HG03025 (cell line): ENCODE measurements around the gene CSGALNACT2.
"Not testable (repeated sequence)": the region's sequence is repeated elsewhere in the genome, so short reads cannot be mapped to it uniquely, and the experiment has no call there.

Experiments
- ATAC-seq: cut with Tn5 transposase; IDR thresholded peaks from one replicate; pipeline ENCODE4 v1.9.1; 2021; ENCODE audit warnings: mild to moderate bottlenecking, moderate library complexity; ENCODE audit not compliant: unreplicated experiment, low FRiP score

Gene CSGALNACT2

GRCh38 chr10:43173120-43173519 is 34.9 kb downstream of the CSGALNACT2 start:
- no peak for ATAC-seq

DNA sequence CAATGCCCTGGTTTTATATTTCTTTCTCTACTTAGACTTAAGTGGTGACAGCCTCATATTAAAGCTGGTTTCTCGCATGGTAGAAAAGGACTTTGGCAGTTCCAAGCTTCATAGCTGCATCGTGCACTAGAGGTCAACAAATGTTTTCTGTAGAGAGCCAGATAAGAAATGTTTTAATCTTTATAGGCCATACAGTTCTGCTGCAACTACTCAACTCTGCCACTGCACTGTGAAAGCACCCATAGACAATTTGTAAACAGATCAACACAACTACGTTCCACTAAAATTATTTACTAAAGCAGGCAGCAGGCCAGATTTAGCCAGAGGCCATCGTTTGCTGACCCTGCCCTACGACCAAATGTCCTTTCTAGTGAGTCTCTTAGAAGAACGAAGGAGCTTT is 36.7 kb downstream of the CSGALNACT2 start:
- no peak for ATAC-seq

- ATAC-seq: no peak
Measured at GRCh38 chr10:43176271-43176670, 38.0 kb downstream of the CSGALNACT2 start.

DNA sequence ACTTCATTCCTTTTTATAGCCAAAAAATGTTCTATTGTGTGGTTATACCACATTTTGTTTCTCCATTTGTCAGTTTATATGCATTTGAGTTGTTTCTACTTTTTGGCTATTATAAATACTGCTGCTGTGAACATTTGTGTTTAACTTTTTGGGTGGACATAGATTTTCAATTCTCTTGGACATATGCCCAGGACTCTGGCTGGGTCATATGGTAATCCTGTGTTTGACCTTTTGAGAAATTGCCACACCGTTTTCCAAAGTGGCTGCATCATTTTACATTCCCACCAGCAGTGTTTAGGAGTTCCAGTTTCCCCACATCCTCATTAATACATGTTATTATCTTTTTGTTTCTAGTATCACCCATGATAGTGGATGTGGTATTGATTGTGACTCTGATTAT is 39.4 kb downstream of the CSGALNACT2 start:
- ATAC-seq: no peak

GRCh38 chr10:43181146-43181545 is 42.9 kb downstream of the CSGALNACT2 start:
- ATAC-seq: no peak

DNA sequence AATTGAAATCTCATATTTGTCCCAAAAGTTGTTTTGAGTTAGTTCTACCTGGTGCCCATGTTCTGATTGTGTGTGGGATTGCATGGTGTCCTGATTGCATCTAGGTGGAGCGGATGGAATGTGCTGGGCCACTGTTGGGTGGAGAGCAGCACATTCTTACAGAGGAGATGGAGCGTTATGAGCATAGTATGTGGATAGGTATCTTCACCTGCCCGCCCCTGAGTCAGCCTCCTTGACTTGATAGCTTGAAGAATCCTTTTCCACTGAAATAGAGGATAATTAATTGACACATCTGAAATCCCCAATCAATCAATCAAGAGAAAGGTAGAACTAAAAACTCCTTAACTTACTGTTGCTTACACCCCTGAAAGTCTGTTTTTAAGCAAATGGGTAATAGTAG is 45.5 kb downstream of the CSGALNACT2 start:
- not testable (repeated sequence) for ATAC-seq

DNA sequence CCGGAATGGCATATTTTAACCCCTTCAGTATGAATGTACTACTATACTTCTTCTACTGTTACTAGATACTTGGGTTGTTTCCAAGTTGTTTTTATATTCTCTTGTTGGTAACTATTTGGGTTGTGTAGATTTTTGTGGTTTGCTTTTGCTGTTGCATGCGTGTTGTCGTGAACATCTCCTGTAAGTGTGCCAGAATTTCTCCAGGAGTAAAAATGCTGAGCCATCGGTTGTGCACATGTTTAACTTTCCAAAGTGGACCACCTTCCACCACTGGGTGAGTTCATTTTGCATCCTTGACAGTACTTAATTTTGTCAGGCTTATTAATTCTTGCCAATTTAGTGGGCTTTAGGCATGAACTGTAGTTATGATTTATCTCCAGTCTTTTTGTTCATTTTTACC is 47.9 kb downstream of the CSGALNACT2 start:
- no peak for ATAC-seq

GRCh38 chr10:43187213-43187612 is 49.0 kb downstream of the CSGALNACT2 start:
- no peak for ATAC-seq

DNA sequence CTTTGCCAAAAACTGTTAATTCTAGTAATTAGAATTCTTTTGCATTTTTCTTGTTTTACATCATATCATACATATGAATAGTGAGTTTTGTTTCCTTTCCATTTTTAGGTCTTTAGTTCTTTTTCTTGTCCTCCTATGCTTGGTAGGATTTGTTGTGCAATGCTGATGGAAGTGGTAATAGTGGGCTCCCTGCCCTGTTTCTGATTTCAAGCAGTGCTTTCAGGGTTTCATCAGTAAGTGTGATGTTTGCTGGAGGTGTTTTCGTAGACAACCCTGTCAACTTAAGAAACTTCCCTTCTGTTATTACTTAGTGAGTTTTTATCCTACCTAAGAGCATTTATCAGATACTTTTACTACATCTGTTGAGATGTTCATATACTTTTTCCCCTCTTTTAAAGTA is 50.5 kb downstream of the CSGALNACT2 start:
- ATAC-seq: no peak

GRCh38 chr10:43190289-43190688 is 52.0 kb downstream of the CSGALNACT2 start:
- no peak for ATAC-seq

GRCh38 chr10:43190775-43191174 is 52.5 kb downstream of the CSGALNACT2 start:
- ATAC-seq: no peak

DNA sequence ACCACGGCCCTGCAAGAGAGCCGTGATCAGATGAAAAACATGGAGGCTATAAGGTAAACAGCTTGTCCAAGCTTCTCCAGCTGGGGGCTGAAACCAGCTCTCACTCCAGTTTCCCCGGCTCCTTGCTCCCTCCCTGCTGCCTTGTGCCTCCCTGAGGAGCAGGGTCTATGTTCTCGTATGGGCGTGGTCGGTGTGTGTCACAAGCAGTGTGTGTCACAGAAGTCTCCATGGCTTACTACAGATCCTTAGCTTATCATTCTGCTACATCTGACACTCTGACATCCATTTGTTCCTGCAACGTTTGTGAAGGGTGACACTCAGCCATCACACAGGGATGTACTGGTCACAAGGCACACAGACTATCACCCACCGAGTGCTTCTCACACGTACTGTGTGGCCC is 54.6 kb downstream of the CSGALNACT2 start:
- no peak for ATAC-seq

- ATAC-seq: no peak
Measured at GRCh38 chr10:43193496-43194080, 55.3 kb downstream of the CSGALNACT2 start.

- ATAC-seq: no peak
Measured at GRCh38 chr10:43194266-43194665, 56.0 kb downstream of the CSGALNACT2 start.

GRCh38 chr10:43194859-43195258 is 56.6 kb downstream of the CSGALNACT2 start:
- no peak for ATAC-seq

GRCh38 chr10:43195557-43195956 is 57.3 kb downstream of the CSGALNACT2 start:
- ATAC-seq: no peak

GRCh38 chr10:43196131-43196980 is 58.1 kb downstream of the CSGALNACT2 start:
- ATAC-seq: no peak

DNA sequence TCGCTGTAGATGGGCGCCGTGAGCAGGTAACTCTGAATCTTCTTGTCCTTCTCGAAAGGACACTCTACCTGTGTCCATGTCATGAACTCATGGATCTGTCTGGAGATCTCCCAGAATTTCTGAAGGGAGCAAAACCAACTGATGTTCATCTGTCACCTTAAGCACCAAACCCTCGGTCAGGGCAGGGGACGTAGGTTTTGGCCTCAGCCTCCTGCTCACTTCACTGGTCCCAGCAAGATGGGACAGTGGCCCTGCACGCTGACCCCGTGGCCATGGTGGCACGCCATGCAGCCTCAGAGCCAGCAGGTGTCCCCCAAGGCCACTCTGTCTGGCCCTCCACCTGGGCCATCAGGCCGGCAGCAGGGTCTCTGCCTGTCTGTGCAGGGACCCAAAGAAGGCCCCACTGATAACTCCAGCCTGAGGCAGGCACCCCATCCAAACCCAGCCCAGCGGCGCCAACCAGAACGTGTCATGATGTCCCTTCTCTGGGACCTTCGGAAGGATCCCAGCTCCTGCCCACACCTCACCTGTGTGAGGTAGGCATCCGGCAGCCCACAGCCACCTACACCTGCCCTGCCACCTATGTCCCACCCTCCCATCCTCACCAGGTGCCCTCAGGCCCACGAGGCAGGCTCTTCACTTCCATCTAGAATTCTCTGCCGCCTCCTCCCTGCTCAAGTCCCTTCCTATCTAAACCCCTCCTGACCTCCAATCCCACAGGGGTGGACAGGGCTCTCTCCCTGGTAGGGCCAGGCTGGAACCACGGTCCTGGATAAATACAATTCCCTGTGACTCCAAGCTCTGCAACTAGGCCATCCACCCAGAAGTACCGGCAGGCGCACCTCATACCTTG is 59.0 kb downstream of the CSGALNACT2 start:
- no peak for ATAC-seq

DNA sequence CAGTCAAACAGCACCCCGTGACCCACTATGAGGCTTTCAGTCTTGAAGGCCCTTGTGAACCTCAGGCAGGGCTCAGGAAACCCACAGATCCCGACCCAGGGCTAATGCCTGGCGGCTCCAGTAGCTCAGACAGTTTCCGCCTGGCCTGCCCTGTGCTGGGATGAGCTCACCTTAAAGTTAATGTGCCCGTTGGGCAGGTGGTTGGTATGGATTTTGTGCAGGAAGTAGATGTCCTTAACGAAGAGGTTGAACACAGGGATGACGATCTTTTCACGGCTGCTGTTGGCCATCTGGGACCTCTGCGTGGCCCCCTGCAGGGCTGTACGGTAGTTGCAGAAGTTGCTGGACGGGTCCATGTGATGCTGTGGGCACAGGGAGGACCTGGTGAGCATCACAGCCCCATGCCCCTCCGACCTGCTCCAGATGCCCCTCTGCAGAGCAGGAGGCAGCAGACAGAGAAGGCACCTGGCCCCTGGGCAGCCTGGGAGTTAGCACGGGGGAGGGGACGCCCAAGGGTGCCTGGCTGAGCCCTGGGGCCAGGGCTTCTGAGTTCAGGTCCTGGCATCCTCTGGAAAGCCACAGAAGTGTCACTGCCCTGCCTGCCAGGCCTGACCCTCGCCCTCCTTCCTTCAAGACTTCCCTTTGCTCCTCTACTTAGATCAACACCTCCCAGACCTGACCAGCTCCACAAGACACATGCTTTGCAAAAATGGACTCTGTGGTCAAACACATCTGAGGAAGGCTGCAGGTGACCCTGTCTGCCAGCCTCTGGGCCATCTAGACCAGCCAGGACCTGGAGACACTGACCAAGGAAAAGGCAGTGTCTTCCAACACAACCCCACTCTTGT is 59.8 kb downstream of the CSGALNACT2 start:
- no peak for ATAC-seq

- no peak for ATAC-seq
Measured at GRCh38 chr10:43198682-43199005, 60.4 kb downstream of the CSGALNACT2 start.
